ENCODE results near the gene RSRC1. TPM values are rescaled to one million over a fixed set of nuclear protein-coding genes. Genes with fewer than 3 reads are reported as not detected.
A peak's percentile ranks its signal among the peaks of the same experiment; 100 is the strongest.
"Not testable (repeated sequence)": the region's sequence is repeated elsewhere in the genome, so short reads cannot be mapped to it uniquely, and the experiment has no call there.

The RSRC1 gene
- total RNA-seq, 1 experiment from 2014 or later = 48.3 TPM

DNA sequence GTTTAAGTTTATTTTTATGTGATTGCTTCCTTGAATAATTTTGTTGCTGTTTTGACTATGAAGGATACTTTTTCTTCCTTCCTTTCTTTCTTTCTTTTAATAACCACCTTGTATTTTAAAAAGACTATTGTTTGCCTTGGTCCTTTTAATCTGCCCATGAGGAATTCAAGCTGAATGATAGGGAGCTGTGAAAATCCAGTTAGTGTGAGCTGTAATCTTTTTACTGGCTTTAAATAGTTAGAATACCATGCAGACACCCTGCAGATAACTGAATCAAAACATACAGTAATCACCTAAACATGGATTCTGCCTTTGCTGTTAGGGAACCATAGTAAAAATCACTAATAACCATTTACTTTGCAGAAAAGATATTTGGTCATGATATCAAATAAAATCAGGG, 110.7 kb downstream of the RSRC1 start:
- DNase-seq (ENCODE audit: low read depth) = no peak

DNA sequence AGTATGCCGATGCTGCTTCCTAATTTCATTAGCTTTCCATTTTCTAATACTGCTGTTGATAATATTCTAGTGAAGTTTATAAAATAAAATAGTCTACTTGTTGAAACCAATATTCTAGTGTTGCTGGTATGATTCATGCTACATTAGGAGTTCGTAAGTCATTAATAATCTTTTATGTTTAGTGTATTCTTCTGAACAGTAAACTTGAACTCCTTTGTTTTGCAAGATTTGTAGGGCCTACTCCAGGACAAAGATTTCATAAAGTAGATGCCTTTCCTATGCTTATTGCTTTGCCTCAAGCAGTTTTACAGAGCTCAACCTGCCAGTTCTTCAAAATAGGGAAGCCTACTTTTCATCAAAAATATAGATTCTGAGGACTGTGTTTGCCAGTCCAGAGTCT, 111.5 kb downstream of the RSRC1 start:
- DNase-seq (ENCODE audit: low read depth) = no peak

GRCh38 chr3:158226429-158226828, 116.5 kb downstream of the RSRC1 start:
- no peak for DNase-seq (ENCODE audit: low read depth)

DNA sequence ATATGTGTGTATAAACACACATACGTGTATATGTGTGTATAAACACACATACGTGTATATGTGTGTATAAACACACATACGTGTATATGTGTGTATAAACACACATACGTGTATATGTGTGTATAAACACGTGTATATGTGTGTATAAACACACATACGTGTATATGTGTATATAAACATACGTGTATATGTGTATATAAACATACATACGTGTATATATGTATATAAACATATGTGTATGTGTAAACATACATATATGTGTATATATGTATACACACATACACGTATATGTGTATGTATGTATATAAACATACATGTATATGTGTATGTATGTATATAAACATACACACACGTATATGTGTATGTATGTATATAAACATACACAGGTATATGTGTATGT, 119.1 kb downstream of the RSRC1 start:
- not testable (repeated sequence) for DNase-seq (ENCODE audit: low read depth)

GRCh38 chr3:158233791-158234190, 123.9 kb downstream of the RSRC1 start:
- DNase-seq (ENCODE audit: low read depth) = no peak

GRCh38 chr3:158244274-158244673, 134.4 kb downstream of the RSRC1 start:
- DNase-seq (ENCODE audit: low read depth) = no peak

DNA sequence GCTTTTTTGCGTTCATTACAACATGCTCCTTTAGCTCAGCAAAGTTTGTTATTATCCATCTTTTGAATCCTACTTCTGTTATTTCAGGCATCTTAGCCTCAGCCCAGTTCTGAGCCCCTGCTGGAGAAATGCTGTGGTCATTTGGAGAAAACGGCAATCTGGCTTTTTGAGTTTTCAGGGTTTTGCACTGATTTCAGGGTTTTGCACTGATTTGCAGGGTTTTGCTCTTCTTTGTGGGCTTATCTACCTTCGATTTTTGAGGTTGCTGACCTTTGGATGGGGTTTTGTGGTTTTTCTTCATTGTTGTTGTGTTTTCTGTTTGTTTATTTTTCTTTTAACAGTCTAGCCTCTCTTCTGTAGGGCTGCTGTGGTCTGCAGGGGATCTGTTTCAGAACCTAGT, 137.4 kb downstream of the RSRC1 start:
- DNase-seq (ENCODE audit: low read depth) = no peak

DNA sequence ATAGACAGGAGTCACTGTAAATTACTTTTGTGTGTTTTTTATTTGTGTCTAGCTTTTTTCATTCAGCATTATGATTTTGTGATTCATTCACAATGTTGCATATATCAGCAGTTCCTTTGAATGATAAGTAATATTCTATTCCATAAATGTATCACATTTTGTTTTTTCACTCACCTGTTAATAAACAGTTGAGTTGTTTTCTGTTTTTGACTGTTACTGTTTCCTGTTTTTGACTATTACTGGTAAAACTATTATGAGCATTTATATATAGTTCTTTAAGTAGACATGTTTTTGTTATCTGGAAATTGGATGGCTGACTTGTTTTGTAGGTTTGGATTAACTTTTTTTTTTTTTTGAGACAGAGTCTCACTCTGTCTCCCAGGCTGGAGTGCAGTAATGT, 138.4 kb downstream of the RSRC1 start:
- no peak for DNase-seq (ENCODE audit: low read depth)

- no peak for DNase-seq (ENCODE audit: low read depth)
Observed at GRCh38 chr3:158249183-158249582, 139.3 kb downstream of the RSRC1 start.

DNA sequence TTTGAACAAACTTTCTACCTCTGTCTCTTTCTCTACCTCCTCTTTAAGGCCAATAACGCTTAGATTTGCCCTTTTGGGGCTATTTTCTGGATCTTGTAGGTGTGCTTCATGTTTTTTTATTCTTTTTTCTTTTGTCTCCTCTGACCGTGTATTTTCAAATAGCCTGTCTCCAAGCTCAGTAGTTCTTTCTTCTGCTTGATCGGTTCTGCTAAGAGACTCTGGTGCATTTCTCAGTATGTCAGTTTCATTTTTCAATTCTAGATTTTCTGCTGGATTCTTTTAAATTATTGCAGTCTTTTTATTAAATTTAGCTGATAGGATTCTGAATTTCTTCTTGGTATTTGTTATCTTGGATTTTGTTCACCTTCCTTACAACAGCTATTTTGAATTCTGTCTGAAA, 148.7 kb downstream of the RSRC1 start:
- DNase-seq (ENCODE audit: low read depth) = no peak

GRCh38 chr3:158260392-158260791, 150.5 kb downstream of the RSRC1 start:
- no peak for DNase-seq (ENCODE audit: low read depth)

GRCh38 chr3:158261371-158261991, 151.6 kb downstream of the RSRC1 start:
- DNase-seq (ENCODE audit: low read depth) = no peak

DNA sequence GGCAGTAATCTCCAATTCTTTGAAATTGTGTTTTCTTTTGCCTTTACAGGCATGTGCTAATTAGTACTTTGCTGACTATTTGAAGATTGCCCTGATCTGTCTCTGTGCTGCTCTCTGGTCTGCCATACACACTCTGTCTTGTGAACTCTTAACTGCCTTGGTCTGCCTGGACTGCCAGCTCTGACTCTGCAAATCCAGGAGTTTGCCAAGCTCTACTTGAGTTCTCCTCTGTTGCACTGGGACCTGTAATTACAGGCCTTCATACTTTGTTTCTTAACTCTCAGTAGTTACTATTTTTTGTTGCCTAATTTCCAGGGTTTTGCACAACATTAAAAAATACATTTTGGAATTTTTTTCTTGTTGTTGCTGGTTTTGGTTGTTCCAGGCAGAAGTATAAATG, 155.0 kb downstream of the RSRC1 start:
- DNase-seq (ENCODE audit: low read depth) = no peak

DNA sequence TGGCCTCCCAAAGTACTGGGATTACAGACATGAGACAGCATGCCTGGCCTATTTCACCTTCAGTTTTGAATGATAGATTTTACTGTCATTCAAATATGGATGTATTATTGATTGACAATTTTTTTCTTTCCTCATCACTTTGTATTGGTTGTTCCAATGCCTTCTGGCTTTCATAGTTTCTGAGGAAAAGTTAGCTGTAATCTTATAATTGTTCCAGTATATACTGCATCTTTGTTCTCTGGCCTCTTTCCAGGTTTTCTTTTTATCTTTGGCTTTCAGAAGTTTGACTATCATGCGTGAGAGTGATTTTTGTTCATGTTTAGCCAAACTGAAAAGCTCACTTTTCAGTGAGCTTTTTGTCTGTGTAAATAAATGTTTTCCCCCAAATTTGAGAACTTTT, 157.1 kb downstream of the RSRC1 start:
- peak; percentile 11 for DNase-seq (ENCODE audit: low read depth)

- DNase-seq (ENCODE audit: low read depth) = no peak
Observed at GRCh38 chr3:158269942-158270341, 160.1 kb downstream of the RSRC1 start.

- DNase-seq (ENCODE audit: low read depth) = no peak
Observed at GRCh38 chr3:158272081-158272480, 162.2 kb downstream of the RSRC1 start.

DNA sequence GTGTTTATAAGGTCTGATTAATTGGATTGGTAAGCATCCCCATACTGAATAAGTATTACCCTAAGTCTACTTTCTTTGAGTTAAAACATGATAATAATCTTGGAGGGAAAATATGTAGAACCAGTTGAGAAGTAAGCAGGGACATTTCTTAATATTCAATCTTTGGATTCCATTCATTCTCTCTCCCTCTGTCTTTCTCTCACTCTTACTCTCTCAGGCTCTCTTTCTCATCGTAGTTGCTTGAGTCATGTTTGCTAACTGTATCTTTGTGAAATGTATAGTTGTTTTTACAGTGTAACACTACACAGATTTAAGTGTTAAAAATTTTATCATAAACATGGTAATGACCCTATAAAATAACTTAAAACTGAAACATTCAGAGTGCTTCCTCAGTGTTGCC, 163.8 kb downstream of the RSRC1 start:
- no peak for DNase-seq (ENCODE audit: low read depth)

DNA sequence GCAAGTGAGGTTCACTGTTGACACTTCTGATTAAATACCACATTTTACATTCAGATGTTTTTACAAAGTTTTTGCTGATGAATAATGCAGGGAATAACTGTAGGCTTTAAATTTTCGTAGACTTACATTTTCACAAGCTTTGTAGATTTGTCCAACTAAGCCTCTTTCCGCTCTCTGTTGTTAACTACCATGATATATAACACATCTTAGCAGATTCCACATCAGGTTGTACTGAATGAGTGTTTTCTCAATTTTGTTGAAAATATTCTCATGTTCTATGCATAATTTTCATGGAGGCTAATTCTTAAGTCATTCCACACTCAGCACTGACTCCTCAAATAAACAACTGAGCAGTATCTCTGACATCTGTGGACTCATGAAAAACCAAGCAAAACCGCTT, 168.3 kb downstream of the RSRC1 start:
- no peak for DNase-seq (ENCODE audit: low read depth)

GRCh38 chr3:158279609-158280008, 169.7 kb downstream of the RSRC1 start:
- DNase-seq (ENCODE audit: low read depth) = no peak

- DNase-seq (ENCODE audit: low read depth) = no peak
Observed at GRCh38 chr3:158295771-158296170, 185.9 kb downstream of the RSRC1 start.

GRCh38 chr3:158297940-158298339, 188.1 kb downstream of the RSRC1 start:
- DNase-seq (ENCODE audit: low read depth) = no peak

DNA sequence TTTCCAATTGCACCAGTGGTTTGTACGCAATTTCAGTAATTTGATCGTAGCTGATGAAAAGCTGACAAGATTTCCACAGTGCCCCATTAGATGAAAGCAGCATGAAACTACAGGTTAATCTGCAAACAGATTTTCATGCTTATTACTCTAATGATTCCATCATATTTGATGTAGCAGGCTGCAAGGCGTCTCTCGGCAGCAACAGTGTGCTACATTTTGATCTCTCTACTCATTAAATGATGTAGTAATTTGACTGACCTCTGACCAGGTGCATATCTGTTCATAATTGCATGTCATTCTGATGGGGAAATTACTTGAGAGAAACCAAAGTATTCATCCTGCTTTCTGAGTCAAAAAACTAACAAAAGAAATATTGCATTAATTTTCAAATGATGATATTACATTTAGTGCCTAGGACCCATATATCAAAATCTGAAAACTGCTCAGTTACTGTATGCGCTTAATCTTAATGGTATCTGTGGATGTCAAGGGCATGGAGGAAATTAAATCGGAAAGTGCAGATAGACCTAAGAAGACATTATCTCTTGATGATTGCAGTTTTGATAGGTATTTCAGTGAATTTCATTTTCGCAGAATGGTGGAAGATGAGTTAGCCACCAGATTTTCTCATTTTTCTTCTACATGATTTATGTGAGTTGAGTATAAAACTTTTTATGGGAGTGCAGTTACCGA, 198.5 kb downstream of the RSRC1 start:
- no peak for DNase-seq (ENCODE audit: low read depth)

GRCh38 chr3:158312560-158313141, 202.8 kb downstream of the RSRC1 start:
- DNase-seq (ENCODE audit: low read depth) = no peak

All from HT1080 (cell line).